ENCODE measurements around the gene XG.
"Not testable (repeated sequence)": the region's sequence is repeated elsewhere in the genome, so short reads cannot be mapped to it uniquely, and the experiment has no call there.

- TF ChIP-seq CTCF (IDR thresholded peaks at IDR 0.05; ENCODE audit: borderline replicate concordance, extremely low read depth, low read length, poor library complexity, severe bottlenecking); EZH2 (IDR thresholded peaks at IDR 0.05; ENCODE audit: borderline replicate concordance, low read depth, low read length, severe bottlenecking): not testable (repeated sequence)
These were observed 10.8 kb downstream of the XG start for GRCh38 chrX:2762671-2763070.
